Thyroid gland (tissue), 4 donors: ENCODE results near the gene CRYAA. TPM values are rescaled to one million over a fixed set of nuclear protein-coding genes. Genes with fewer than 3 reads are reported as not detected.

Experiments
- DNase-seq, 2 donors: peaks; one replicate each; pipeline ENCODE4 v3.0.0-alpha.2; 2019
- H3K27ac ChIP-seq, 3 donors: fragments of 200-600 bp; sonication (generic); 1 replicate in 2 of 3; 2 replicates in 1 of 3; pipeline ENCODE4 v1.5.1; 2016 to 2019; ENCODE audit warnings: mild to moderate bottlenecking in 1 of 3, moderate library complexity in 1 of 3
- H3K27me3 ChIP-seq: fragments of 200-600 bp; sonication (generic); one replicate; pipeline ENCODE4 v1.5.1; 2019
- H3K36me3 ChIP-seq, 2 donors: fragments of 200-600 bp; sonication (generic); one replicate each; pipeline ENCODE4 v1.5.1; 2016 to 2019
- H3K4me1 ChIP-seq, 2 donors: fragments of 200-600 bp; sonication (generic); one replicate each; pipeline ENCODE4 v1.5.1; 2017 to 2019
- H3K4me3 ChIP-seq, 3 donors: fragments of 200-600 bp; sonication (generic); replicated peaks in 1 of 3; 1 replicate in 2 of 3; 2 replicates in 1 of 3; pipeline ENCODE4 v1.5.1; 2016; ENCODE audit warnings: mild to moderate bottlenecking in 1 of 3
- H3K9me3 ChIP-seq: fragments of 200-600 bp; sonication (generic); one replicate; pipeline ENCODE4 v1.5.1; 2017
- CTCF ChIP-seq, 6 experiments: fragments of 200-600 bp in 3 of 6; fragments of 450-650 bp in 3 of 6; sonication (generic) in 3 of 6; IDR thresholded peaks; one replicate each; pipeline ENCODE4 v1.5.1; 2016 to 2019; ENCODE audit warnings: antibody characterized with exemption in 6 of 6, mild to moderate bottlenecking in 2 of 6, inconsistent platforms in 1 of 6, moderate library complexity in 1 of 6
- POLR2A ChIP-seq, 2 donors: fragments of 450-650 bp; IDR thresholded peaks; one replicate each; pipeline ENCODE4 v1.6.1; 2017; ENCODE audit warnings: antibody characterized with exemption in 2 of 2, mild to moderate bottlenecking in 2 of 2, moderate library complexity in 1 of 2
- WGBS, 2 donors: methylation state at CpG; one replicate each; pipeline ENCODE4 v1.1.5; 2017; 5-methylcytosine and 5-hydroxymethylcytosine counted together
- intact Hi-C: fragments of 100-400 bp; cut with DNase I; formaldehyde crosslinking; loops from one replicate; pipeline ENCODE4 v1.15.1; 2023
- total RNA-seq, 4 donors: library from RNA; depleted of rRNA; stranded (reverse); fragments of >200 nt; gene quantifications; one replicate each; pipeline ENCODE4 v1.2.3, GENCODE V29; 2016

CRYAA gene
- total RNA-seq, 4 donors from 2014 or later, result not detected

- no peak for TF ChIP-seq CTCF (IDR thresholded peaks at IDR 0.05)
- no peak for TF ChIP-seq POLR2A (IDR thresholded peaks at IDR 0.05)
- no peak for DNase-seq
- WGBS, 2 donors, result 96 to 99% methylated on average over 4 of the region's 4 CpGs
- no peak overlapping the region for H3K27ac ChIP-seq
- H3K9me3 ChIP-seq, result no peaks in the 10 kb centered on the region
- intact Hi-C loops, result no loop called here
- no peak overlapping the region for H3K4me3 ChIP-seq
- no peaks in the 10 kb centered on the region for H3K27me3 ChIP-seq
- peaks cover 0 to 7% of the 10 kb centered on the region in 2 donors for H3K4me1 ChIP-seq
- H3K36me3 ChIP-seq, result no peaks in the 10 kb centered on the region
Measured at GRCh38 chr21:43187715-43188114, 18.9 kb downstream of the CRYAA start.

GRCh38 chr21:43188181-43188580 is 19.4 kb downstream of the CRYAA start:
- H3K27ac ChIP-seq, result no peak overlapping the region
- no peak for DNase-seq
- H3K9me3 ChIP-seq, result no peaks in the 10 kb centered on the region
- H3K27me3 ChIP-seq, result no peaks in the 10 kb centered on the region
- no peak for TF ChIP-seq POLR2A (IDR thresholded peaks at IDR 0.05)
- no peaks in the 10 kb centered on the region for H3K36me3 ChIP-seq
- H3K4me3 ChIP-seq, result no peak overlapping the region
- intact Hi-C loops, result no loop called here
- peaks cover 0 to 7% of the 10 kb centered on the region in 2 donors for H3K4me1 ChIP-seq
- 95 to 96% methylated on average over 8 of the region's 8 CpGs for WGBS, 2 donors

DNA sequence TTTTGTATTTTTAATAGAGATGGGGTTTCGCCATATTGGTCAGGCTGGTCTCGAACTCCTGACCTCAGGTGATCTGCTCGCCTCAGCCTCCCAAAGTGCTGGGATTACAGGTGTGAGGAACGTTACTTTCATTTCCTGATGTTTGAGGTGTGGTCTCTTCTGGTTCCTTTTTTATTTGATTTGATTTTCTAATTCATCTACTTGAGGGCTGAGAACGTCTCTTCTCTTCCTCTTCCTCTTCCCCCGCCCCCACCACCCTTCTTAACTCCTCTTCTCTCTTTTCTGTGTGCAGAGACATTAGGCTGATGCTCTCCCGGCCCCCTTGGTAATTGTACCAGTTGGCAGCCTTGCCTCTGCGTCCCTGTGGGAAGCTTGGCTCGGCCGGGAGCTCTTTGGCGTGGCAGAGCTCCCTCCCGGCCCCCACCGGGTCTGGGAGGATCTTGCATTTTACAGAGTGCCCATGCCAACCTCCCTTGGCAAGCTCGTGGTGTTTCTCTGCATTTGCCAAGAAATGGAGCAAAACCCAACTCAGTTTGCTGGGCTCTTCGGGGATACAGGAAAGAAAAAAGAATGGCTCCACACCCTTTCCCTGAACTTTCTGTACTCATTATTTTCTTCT is 19.9 kb downstream of the CRYAA start:
- no peak overlapping the region for H3K27ac ChIP-seq
- no peaks in the 10 kb centered on the region for H3K27me3 ChIP-seq
- intact Hi-C loops, result no loop called here
- no peaks in the 10 kb centered on the region for H3K9me3 ChIP-seq
- H3K36me3 ChIP-seq, result no peaks in the 10 kb centered on the region
- H3K4me3 ChIP-seq, result no peak overlapping the region
- TF ChIP-seq CTCF (IDR thresholded peaks at IDR 0.05), result no peak
- no peak for TF ChIP-seq POLR2A (IDR thresholded peaks at IDR 0.05)
- peaks cover 0 to 7% of the 10 kb centered on the region in 2 donors for H3K4me1 ChIP-seq
- WGBS, 2 donors, result 36 to 44% methylated on average over 15 of the region's 15 CpGs
- peak; percentile 69 to 87 for DNase-seq

DNA sequence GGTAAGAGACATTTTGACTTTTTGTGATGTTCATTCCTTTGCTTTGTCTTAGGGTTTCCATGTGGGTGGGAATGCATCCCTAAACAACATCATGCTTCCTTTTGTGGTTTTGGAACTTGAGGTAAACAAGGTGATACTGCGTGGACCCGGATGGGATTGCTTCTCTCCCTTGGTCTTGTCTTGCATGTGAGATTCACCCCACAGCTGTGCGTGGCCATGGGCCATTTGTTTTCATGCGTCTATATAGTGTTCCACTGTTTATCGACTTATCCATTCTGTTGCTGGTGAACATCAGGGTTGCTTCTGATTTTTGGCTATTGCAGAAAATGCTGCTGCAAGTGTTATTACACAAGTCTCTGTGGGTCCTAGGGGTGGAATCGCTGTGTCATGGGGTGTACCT is 21.1 kb downstream of the CRYAA start:
- Histone ChIP-seq H3K27me3 (no peaks in the 10 kb centered on the region), H3K27ac (no peak overlapping the region), H3K4me3 (no peak overlapping the region), H3K36me3 (no peaks in the 10 kb centered on the region), H3K4me1 (peaks cover 0 to 12% of the 10 kb centered on the region in 2 donors), H3K9me3 (no peaks in the 10 kb centered on the region)
- TF ChIP-seq POLR2A (IDR thresholded peaks at IDR 0.05) (no peak), CTCF (IDR thresholded peaks at IDR 0.05) (no peak)
- intact Hi-C loops, result no loop called here
- no peak for DNase-seq
- WGBS, 2 donors, result 92 to 95% methylated on average over 6 of the region's 6 CpGs

GRCh38 chr21:43190544-43190943 is 21.7 kb downstream of the CRYAA start:
- no peak overlapping the region for H3K4me3 ChIP-seq
- H3K36me3 ChIP-seq, result no peaks in the 10 kb centered on the region
- no peak for DNase-seq
- no peaks in the 10 kb centered on the region for H3K9me3 ChIP-seq
- peaks cover 0 to 18% of the 10 kb centered on the region in 2 donors for H3K4me1 ChIP-seq
- H3K27me3 ChIP-seq, result no peaks in the 10 kb centered on the region
- 81 to 86% methylated on average over 6 of the region's 6 CpGs for WGBS, 2 donors
- no peak overlapping the region for H3K27ac ChIP-seq
- TF ChIP-seq CTCF (IDR thresholded peaks at IDR 0.05), result no peak
- TF ChIP-seq POLR2A (IDR thresholded peaks at IDR 0.05), result no peak
- intact Hi-C loops, result no loop called here
